Gastroesophageal sphincter (tissue), 3 donors: ENCODE measurements around the gene ZNF227.

ENCODE experiments used
- EP300 ChIP-seq: sonication (generic); formaldehyde crosslinking; IDR thresholded peaks from one replicate; pipeline ENCODE4 v1.6.1; 2017; ENCODE audit warnings: antibody characterized with exemption, mild to moderate bottlenecking
- POLR2A ChIP-seq, 2 donors: fragments of 450-650 bp; IDR thresholded peaks; one replicate each; pipeline ENCODE4 v1.6.1; 2017; ENCODE audit warnings: antibody characterized with exemption in 2 of 2, mild to moderate bottlenecking in 2 of 2, moderate library complexity in 1 of 2
- POLR2AphosphoS5 ChIP-seq: sonication (generic); formaldehyde crosslinking; IDR thresholded peaks from one replicate; pipeline ENCODE4 v1.6.1; 2017; ENCODE audit warnings: antibody characterized with exemption
- TF ChIP-seq, protein P1 (sequence below), 4 experiments: fragments of 200-600 bp in 2 of 4; fragments of 450-650 bp in 2 of 4; sonication (generic) in 1 of 4; IDR thresholded peaks; one replicate each; pipeline ENCODE4 v1.5.1; 2017 to 2019; ENCODE audit warnings: antibody characterized with exemption in 4 of 4, mild to moderate bottlenecking in 2 of 4, moderate library complexity in 2 of 4

DNA sequence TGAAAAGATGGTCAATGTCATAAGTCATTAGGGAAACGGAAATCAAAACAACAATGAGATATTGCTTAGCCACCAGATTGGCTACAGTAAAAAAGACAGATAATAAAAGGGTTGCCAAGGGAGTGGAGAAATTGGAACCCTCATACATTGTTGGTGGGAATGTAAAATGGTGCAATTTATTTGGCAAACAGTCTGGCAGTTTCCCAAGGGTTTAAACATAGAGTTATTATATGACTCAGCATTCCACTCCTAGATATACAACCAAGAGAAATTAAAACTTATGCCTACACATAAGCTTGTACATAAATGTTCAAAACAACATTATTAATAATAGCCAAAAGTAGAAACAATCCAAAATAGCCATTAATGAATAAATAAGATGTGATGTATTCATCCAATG is 9.9 kb upstream of the ZNF227 start:
- TF ChIP-seq, protein P1, sequence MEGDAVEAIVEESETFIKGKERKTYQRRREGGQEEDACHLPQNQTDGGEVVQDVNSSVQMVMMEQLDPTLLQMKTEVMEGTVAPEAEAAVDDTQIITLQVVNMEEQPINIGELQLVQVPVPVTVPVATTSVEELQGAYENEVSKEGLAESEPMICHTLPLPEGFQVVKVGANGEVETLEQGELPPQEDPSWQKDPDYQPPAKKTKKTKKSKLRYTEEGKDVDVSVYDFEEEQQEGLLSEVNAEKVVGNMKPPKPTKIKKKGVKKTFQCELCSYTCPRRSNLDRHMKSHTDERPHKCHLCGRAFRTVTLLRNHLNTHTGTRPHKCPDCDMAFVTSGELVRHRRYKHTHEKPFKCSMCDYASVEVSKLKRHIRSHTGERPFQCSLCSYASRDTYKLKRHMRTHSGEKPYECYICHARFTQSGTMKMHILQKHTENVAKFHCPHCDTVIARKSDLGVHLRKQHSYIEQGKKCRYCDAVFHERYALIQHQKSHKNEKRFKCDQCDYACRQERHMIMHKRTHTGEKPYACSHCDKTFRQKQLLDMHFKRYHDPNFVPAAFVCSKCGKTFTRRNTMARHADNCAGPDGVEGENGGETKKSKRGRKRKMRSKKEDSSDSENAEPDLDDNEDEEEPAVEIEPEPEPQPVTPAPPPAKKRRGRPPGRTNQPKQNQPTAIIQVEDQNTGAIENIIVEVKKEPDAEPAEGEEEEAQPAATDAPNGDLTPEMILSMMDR (IDR thresholded peaks at IDR 0.05) = no peak
- TF ChIP-seq POLR2A (IDR thresholded peaks at IDR 0.05) = no peak
- TF ChIP-seq POLR2AphosphoS5 = no peak
- no peak for TF ChIP-seq EP300
